Ovary (tissue), 9 donors: Measurements from ENCODE around the gene ABL2. TPM values are rescaled to one million over a fixed set of nuclear protein-coding genes. Genes with fewer than 3 reads are reported as not detected.

ENCODE experiments used
- DNase-seq, 5 donors: peaks; one replicate each; pipeline ENCODE4 v3.0.0-alpha.2; 2019 to 2020
- H3K27ac ChIP-seq, 2 donors: fragments of 200-600 bp; one replicate each; pipeline versions ENCODE4 v1.5.1 to v1.8.0; 2019 to 2022
- H3K27me3 ChIP-seq: fragments of 200-600 bp; one replicate; pipeline ENCODE4 v1.8.0; 2022
- H3K36me3 ChIP-seq: fragments of 200-600 bp; sonication (generic); one replicate; pipeline ENCODE4 v1.5.1; 2019
- H3K4me1 ChIP-seq: one replicate; pipeline ENCODE4 v1.8.1; 2013; ENCODE audit warnings: mild to moderate bottlenecking, moderate library complexity; ENCODE audit not compliant: insufficient read depth
- H3K4me3 ChIP-seq: fragments of 200-600 bp; sonication (generic); one replicate; pipeline ENCODE4 v1.5.1; 2017
- H3K9me3 ChIP-seq, 2 donors: fragments of 200-600 bp in 1 of 2; sonication (generic) in 1 of 2; one replicate each; pipeline versions ENCODE4 v1.5.1 to v1.8.1; 2013 to 2019; ENCODE audit warnings: mild to moderate bottlenecking in 1 of 2, moderate library complexity in 1 of 2
- EP300 ChIP-seq: sonication (generic); formaldehyde crosslinking; IDR thresholded peaks from one replicate; pipeline ENCODE4 v1.6.1; 2017; ENCODE audit warnings: antibody characterized with exemption
- POLR2A ChIP-seq: fragments of 450-650 bp; IDR thresholded peaks from one replicate; pipeline ENCODE4 v1.6.1; 2017; ENCODE audit warnings: antibody characterized with exemption, mild to moderate bottlenecking, moderate library complexity
- WGBS, 3 donors: extraction: QIAGEN DNeasy Blood & Tissue Kit in 1 of 3; methylation state at CpG; one replicate each; pipeline versions ENCODE4 v1.1.5 to v1.1.7; 2013 to 2017; 5-methylcytosine and 5-hydroxymethylcytosine counted together
- intact Hi-C, 4 donors: fragments of 100-400 bp; cut with DNase I; formaldehyde crosslinking; loops; one replicate each; pipeline versions ENCODE4 v1.11.0 to v1.15.1; 2022 to 2023
- polyA plus RNA-seq, 2 donors: library from polyadenylated mRNA; stranded (reverse); fragments of 200-250 nt in 1 of 2; fragments of 350-450 nt in 1 of 2; fragmentation: Illumina TruSeq in 1 of 2; extraction: RNeasy Lipid Tissue Mini Kit (QIAGEN cat#74804) in 1 of 2; gene quantifications; one replicate each; pipeline ENCODE4 v1.2.3, GENCODE V29; 2013 to 2014
- total RNA-seq, 7 donors: library from RNA; depleted of rRNA in 2 of 7; stranded (reverse); fragments of >200 nt in 2 of 7; fragmentation: NEBNext Ultra II Directional in 3 of 7; extraction: Animal tissue kit (Norgen Biotek cat#: 25700) in 3 of 7; gene quantifications; one replicate each; pipeline versions ENCODE4 v1.1.0 to v1.2.4, GENCODE V29; 2016 to 2023
- TF ChIP-seq, protein P1 (sequence below), 3 donors: fragments of 450-650 bp in 2 of 3; fragments of 200-600 bp in 1 of 3; IDR thresholded peaks; one replicate each; pipeline versions ENCODE4 v1.5.1 to v1.8.0; 2016 to 2022; ENCODE audit warnings: antibody characterized with exemption in 3 of 3, mild to moderate bottlenecking in 1 of 3
- donor health status: DM: no; HTN: no; CAD: no; lungs with moderate emphysema.
- donor health status: DM: no; HTN: no; CAD: no.
- donor health status: Bipolar disorder and iron deficiency.
- donor health status: DM: yes; HTN: yes; CAD: no.
- donor health status: DM: no; HTN: no; CAD: no.
- donor health status: DM: yes; HTN: yes; CAD: no.

The ABL2 gene
- total and polyA plus RNA-seq, 9 donors, result 4.1 to 22.7 (median 14.6) TPM

DNA sequence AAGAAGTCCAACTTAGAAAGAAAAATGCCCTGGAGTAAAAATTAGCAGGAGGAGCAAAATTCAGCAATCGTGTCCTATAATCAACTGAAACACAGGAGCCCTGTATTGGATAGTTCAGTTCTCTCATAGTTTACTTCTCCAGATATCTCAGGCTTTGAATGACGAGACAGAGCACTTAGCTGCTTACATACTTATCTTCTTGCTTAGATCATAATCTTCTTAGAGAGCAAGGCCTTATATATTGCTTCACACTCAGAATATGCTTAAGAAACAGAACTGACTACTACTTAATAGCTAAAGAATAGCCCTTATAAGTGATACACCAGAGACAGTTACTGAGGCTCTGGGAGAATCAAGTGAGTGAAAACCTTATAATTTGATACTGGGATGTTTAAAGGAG, 108.7 kb downstream of the ABL2 start:
- Histone ChIP-seq H3K27ac (no peak overlapping the region), H3K27me3 (no peaks in the 10 kb centered on the region), H3K9me3 (no peaks in the 10 kb centered on the region), H3K4me3 (no peak overlapping the region), H3K4me1 (no peaks in the 10 kb centered on the region), H3K36me3 (no peaks in the 10 kb centered on the region)
- 83 to 87% (median 87%) methylated on average over 2 of the region's 2 CpGs for WGBS, 3 donors
- TF ChIP-seq EP300 (no peak), POLR2A (no peak)
- TF ChIP-seq, protein P1, sequence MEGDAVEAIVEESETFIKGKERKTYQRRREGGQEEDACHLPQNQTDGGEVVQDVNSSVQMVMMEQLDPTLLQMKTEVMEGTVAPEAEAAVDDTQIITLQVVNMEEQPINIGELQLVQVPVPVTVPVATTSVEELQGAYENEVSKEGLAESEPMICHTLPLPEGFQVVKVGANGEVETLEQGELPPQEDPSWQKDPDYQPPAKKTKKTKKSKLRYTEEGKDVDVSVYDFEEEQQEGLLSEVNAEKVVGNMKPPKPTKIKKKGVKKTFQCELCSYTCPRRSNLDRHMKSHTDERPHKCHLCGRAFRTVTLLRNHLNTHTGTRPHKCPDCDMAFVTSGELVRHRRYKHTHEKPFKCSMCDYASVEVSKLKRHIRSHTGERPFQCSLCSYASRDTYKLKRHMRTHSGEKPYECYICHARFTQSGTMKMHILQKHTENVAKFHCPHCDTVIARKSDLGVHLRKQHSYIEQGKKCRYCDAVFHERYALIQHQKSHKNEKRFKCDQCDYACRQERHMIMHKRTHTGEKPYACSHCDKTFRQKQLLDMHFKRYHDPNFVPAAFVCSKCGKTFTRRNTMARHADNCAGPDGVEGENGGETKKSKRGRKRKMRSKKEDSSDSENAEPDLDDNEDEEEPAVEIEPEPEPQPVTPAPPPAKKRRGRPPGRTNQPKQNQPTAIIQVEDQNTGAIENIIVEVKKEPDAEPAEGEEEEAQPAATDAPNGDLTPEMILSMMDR (IDR thresholded peaks at IDR 0.05), result no peak
- intact Hi-C loops, result loop anchor here in 1 of 4 donors (5.0 kb wide), 1 partner anchor 247 kb away; the partner anchor contains the start of gene AXDND1
- DNase-seq, result no peak

DNA sequence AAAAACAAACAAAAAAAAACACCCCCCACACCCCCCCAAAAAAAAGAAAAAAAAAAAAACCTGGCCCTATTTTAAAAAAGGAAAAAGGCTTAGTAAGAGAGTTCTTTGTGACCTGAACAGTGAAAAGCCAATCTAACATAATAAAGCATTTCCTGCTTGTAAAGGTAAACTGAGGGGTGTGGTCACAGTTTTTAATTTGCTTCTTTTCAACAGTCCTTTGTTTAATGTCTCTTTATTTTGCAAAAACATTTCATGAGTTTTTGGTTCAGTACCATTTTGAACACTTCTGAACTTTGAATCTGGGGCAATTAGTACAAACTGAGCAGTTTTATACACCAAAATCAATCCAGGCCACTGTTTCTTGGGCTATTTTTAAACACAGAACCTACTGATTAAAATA, 110.0 kb downstream of the ABL2 start:
- TF ChIP-seq POLR2A (no peak), EP300 (no peak)
- TF ChIP-seq, protein P1 (IDR thresholded peaks at IDR 0.05), result no peak
- H3K36me3 ChIP-seq, result no peaks in the 10 kb centered on the region
- no peaks in the 10 kb centered on the region for H3K4me1 ChIP-seq
- H3K27me3 ChIP-seq, result no peaks in the 10 kb centered on the region
- intact Hi-C loops, result loop anchor here in 1 of 4 donors (10.0 kb wide), 1 partner anchor 75 kb away; no protein-coding TSS in a partner anchor
- H3K9me3 ChIP-seq, result no peaks in the 10 kb centered on the region
- H3K27ac ChIP-seq, result no peak overlapping the region
- DNase-seq, result no peak
- H3K4me3 ChIP-seq, result no peak overlapping the region

DNA sequence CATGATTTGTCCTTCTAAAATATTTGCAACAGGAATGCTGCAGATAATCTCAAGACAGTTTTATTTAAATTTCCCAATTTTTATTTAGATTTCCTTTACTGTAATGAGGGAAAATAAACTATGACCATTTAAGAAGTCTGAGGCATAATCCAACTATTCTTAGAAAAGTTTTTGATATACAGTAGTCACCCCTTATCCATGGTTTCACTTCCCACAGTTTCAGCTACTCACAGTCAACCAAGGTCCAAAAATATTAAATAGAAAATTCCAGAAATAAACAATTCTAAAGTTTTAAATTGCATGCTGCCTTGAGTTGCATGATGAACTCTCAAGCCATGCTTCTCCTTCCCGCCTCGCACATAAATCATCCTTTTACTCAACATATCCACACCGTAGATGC, 114.3 kb downstream of the ABL2 start:
- Histone ChIP-seq H3K27ac (no peak overlapping the region), H3K4me3 (no peak overlapping the region), H3K9me3 (no peaks in the 10 kb centered on the region), H3K27me3 (no peaks in the 10 kb centered on the region), H3K4me1 (no peaks in the 10 kb centered on the region), H3K36me3 (no peaks in the 10 kb centered on the region)
- intact Hi-C loops, result loop anchor here in 1 of 4 donors (10.0 kb wide), 1 partner anchor 80 kb away; no protein-coding TSS in a partner anchor
- DNase-seq, result no peak
- TF ChIP-seq EP300 (no peak), POLR2A (no peak)
- TF ChIP-seq, protein P1 (IDR thresholded peaks at IDR 0.05), result no peak
- WGBS, 3 donors, result 84 to 90% (median 89%) methylated on average over 3 of the region's 3 CpGs

DNA sequence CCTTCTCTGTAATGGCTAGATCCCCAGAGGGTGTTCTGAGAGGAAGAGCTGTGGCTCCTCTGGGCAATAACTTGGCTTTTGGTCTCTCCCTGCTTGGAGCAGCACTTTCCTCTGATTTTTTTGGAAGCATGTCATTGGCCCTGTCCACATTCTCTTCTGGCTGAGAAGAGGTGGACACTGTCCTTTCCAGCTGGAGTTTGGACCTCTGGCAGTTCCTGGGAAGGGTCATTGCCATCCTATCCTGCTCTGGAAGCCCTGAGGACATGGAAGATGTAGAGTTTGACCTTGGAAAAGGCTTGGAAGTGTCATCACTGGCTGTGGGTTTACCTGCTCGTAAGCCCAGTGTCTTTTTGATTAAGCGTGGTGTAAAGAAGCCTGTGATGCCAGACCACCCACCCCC, 120.8 kb downstream of the ABL2 start:
- TF ChIP-seq EP300 (no peak), POLR2A (no peak)
- TF ChIP-seq, protein P1 (IDR thresholded peaks at IDR 0.05), result no peak
- H3K4me3 ChIP-seq, result no peak overlapping the region
- 91 to 94% (median 94%) methylated on average over 2 of the region's 2 CpGs for WGBS, 3 donors
- H3K9me3 ChIP-seq, result no peaks in the 10 kb centered on the region
- H3K27me3 ChIP-seq, result no peaks in the 10 kb centered on the region
- no peak overlapping the region for H3K27ac ChIP-seq
- intact Hi-C loops, result no loop called here
- H3K36me3 ChIP-seq, result no peaks in the 10 kb centered on the region
- no peak for DNase-seq
- no peaks in the 10 kb centered on the region for H3K4me1 ChIP-seq
